Hematopoietic multipotent progenitor cell treated with erythropoietin and hydrocortisone succinate and interleukin-3 and kit ligand, for 17 days (in vitro differentiated cells): Measurements from ENCODE around the gene SCYL1.
A peak's percentile ranks its signal among the peaks of the same experiment; 100 is the strongest.

Experiments used
- DNase-seq: peaks from one replicate; pipeline ENCODE4 v3.0.0-alpha.2; 2015; ENCODE audit warnings: low spot score

Gene SCYL1

GRCh38 chr11:65493367-65494176 lies 31.3 kb upstream of the SCYL1 start:
- peak; percentile 65 for DNase-seq

GRCh38 chr11:65496304-65497140 lies 28.4 kb upstream of the SCYL1 start:
- DNase-seq = peak; percentile 85

GRCh38 chr11:65497141-65498041 lies 27.5 kb upstream of the SCYL1 start:
- DNase-seq = peak; percentile 99

- peak; percentile 90 for DNase-seq
These were observed 26.7 kb upstream of the SCYL1 start for GRCh38 chr11:65498042-65498726.

GRCh38 chr11:65498727-65498976 lies 26.2 kb upstream of the SCYL1 start:
- no peak for DNase-seq

GRCh38 chr11:65498977-65499712 lies 25.7 kb upstream of the SCYL1 start, which contains the start of gene MALAT1:
Gene MALAT1 (plus strand): TSS chr11:65499045.
- peak; percentile 98 for DNase-seq

- DNase-seq = no peak
These were observed 25.0 kb upstream of the SCYL1 start for GRCh38 chr11:65499713-65500386.

- DNase-seq = peak; percentile 91
These were observed 24.3 kb upstream of the SCYL1 start for GRCh38 chr11:65500387-65501185.

GRCh38 chr11:65501186-65501471 lies 23.8 kb upstream of the SCYL1 start:
- no peak for DNase-seq

GRCh38 chr11:65501472-65502273 lies 23.2 kb upstream of the SCYL1 start:
- peak; percentile 84 for DNase-seq

- no peak for DNase-seq
These were observed 22.7 kb upstream of the SCYL1 start for GRCh38 chr11:65502274-65502554.

GRCh38 chr11:65502555-65503367 lies 22.1 kb upstream of the SCYL1 start:
- peak; percentile 86 for DNase-seq

- peak; percentile 70 for DNase-seq
These were observed 21.4 kb upstream of the SCYL1 start for GRCh38 chr11:65503368-65503948.

GRCh38 chr11:65503949-65504673 lies 20.8 kb upstream of the SCYL1 start:
- DNase-seq = peak; percentile 77

- peak; percentile 73 for DNase-seq
These were observed 20.0 kb upstream of the SCYL1 start for GRCh38 chr11:65504674-65505465.
